ENCODE measurements around the gene SFRP5.
A peak's percentile ranks its signal among the peaks of the same experiment; 100 is the strongest.

The SFRP5 gene

DNA sequence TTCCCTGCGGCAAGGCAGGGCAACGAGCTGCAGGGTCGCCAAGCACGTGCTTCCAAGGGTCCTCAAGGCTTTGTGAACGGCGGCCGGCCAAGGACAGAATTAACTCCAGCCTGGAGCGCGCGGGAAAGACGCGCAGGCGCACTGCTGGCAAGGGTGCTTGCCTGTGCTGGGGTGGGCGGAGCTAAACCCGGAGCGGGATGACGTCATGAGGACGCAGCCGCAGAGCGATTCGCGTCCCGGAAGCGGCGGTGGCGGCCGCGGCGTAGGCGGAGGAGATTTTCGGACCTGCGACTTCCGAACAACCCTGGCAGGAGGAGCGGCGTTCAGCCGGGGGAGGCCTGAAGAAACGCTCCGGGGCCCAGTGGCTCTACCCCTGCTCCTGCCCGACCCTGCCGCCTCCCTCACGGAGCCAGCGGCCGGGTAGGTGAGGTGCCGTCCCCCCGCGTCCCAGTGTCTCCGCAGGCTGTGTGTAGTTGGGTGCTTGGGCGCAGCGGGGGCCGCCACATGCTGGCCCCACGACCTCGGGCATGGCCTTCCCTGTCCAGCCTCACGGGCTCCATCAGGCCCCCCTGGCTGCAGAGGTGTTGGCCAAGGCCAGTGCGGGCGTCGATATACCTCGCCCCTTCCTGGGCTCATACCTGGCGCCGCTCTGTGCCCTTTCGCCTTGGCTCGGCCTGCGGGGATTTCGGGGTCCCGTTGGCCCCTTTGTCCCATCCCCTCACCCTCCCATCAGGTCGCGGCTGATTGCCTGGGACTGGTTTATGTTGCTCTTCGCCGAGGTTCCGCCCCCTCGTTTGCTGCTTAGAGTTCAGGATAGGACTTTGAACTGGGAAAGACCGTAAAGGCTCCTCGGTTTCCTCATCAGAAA lies 34.7 kb downstream of the SFRP5 start, which contains the start of gene ZFYVE27:
Gene ZFYVE27, plus strand, starts transcription at position 227 of the 868 bp plus-strand sequence. CDS start 1,350 bp downstream, outside the sequence.
- no peaks in the 10 kb centered on the region for H3K27me3 ChIP-seq (ENCODE audit: insufficient read depth, poor library complexity, severe bottlenecking)
- H3K4me3 ChIP-seq (replicated peaks; ENCODE audit: insufficient read depth, low read length): peak within 1 kb of the TSS; percentile 85
- peak; percentile 88 to 96 for DNase-seq (ENCODE audit: low read depth in 1 of 2, low spot score in 1 of 2)
- peak within 1 kb of the TSS; percentile 74 for H3K27ac ChIP-seq (replicated peaks)
- TF ChIP-seq POLR2AphosphoS5 (IDR thresholded peaks at IDR 0.05; ENCODE audit: low read depth): peak; percentile 90
- TF ChIP-seq SPI1 (IDR thresholded peaks at IDR 0.05; ENCODE audit: borderline replicate concordance, low read depth): no peak
- TF ChIP-seq, protein P1, sequence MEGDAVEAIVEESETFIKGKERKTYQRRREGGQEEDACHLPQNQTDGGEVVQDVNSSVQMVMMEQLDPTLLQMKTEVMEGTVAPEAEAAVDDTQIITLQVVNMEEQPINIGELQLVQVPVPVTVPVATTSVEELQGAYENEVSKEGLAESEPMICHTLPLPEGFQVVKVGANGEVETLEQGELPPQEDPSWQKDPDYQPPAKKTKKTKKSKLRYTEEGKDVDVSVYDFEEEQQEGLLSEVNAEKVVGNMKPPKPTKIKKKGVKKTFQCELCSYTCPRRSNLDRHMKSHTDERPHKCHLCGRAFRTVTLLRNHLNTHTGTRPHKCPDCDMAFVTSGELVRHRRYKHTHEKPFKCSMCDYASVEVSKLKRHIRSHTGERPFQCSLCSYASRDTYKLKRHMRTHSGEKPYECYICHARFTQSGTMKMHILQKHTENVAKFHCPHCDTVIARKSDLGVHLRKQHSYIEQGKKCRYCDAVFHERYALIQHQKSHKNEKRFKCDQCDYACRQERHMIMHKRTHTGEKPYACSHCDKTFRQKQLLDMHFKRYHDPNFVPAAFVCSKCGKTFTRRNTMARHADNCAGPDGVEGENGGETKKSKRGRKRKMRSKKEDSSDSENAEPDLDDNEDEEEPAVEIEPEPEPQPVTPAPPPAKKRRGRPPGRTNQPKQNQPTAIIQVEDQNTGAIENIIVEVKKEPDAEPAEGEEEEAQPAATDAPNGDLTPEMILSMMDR (IDR thresholded peaks at IDR 0.05; ENCODE audit: insufficient read depth, low read length): no peak
- TF ChIP-seq, protein P2, sequence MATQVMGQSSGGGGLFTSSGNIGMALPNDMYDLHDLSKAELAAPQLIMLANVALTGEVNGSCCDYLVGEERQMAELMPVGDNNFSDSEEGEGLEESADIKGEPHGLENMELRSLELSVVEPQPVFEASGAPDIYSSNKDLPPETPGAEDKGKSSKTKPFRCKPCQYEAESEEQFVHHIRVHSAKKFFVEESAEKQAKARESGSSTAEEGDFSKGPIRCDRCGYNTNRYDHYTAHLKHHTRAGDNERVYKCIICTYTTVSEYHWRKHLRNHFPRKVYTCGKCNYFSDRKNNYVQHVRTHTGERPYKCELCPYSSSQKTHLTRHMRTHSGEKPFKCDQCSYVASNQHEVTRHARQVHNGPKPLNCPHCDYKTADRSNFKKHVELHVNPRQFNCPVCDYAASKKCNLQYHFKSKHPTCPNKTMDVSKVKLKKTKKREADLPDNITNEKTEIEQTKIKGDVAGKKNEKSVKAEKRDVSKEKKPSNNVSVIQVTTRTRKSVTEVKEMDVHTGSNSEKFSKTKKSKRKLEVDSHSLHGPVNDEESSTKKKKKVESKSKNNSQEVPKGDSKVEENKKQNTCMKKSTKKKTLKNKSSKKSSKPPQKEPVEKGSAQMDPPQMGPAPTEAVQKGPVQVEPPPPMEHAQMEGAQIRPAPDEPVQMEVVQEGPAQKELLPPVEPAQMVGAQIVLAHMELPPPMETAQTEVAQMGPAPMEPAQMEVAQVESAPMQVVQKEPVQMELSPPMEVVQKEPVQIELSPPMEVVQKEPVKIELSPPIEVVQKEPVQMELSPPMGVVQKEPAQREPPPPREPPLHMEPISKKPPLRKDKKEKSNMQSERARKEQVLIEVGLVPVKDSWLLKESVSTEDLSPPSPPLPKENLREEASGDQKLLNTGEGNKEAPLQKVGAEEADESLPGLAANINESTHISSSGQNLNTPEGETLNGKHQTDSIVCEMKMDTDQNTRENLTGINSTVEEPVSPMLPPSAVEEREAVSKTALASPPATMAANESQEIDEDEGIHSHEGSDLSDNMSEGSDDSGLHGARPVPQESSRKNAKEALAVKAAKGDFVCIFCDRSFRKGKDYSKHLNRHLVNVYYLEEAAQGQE (IDR thresholded peaks at IDR 0.05; ENCODE audit: insufficient replicate concordance, low read depth): peak; percentile 11

DNA sequence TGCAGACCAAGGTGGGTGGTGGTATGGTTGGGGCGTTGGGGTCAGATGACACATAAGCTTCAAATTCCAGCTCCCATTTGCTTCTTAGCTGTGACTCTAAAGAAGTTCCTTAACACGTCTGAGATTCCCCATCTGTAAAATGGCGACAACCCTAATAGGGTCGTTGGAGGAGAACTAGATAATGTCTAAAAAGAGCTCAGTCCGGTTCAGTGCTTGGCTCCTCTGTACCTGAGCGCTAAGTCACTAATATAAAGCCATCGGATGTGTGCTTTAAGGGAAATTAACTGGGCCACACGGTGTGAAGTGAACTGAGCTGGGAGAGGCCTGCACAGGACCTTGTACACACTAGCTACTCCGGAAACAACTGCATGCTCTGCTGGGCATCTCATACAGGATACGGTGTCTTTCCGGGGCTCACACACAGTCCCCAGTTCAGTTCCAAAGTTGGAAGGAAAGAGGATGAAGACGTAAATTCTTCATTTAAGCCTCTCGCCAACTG lies 35.3 kb downstream of the SFRP5 start:
- peak overlapping the region; percentile 85; the same call in 1 of the 2 replicates for H3K4me3 ChIP-seq (replicated peaks; ENCODE audit: insufficient read depth, low read length)
- H3K27me3 ChIP-seq (ENCODE audit: insufficient read depth, poor library complexity, severe bottlenecking): no peaks in the 10 kb centered on the region
- peak overlapping the region; percentile 74 for H3K27ac ChIP-seq (replicated peaks)
- no peak for DNase-seq (ENCODE audit: low read depth in 1 of 2, low spot score in 1 of 2)
- TF ChIP-seq GABPA (IDR thresholded peaks at IDR 0.05; ENCODE audit: low read depth) (no peak), SPI1 (IDR thresholded peaks at IDR 0.05; ENCODE audit: borderline replicate concordance, low read depth) (no peak), POLR2AphosphoS5 (IDR thresholded peaks at IDR 0.05; ENCODE audit: low read depth) (no peak)
- TF ChIP-seq, protein P1 (IDR thresholded peaks at IDR 0.05; ENCODE audit: insufficient read depth, low read length): no peak
- TF ChIP-seq, protein P2 (IDR thresholded peaks at IDR 0.05; ENCODE audit: insufficient replicate concordance, low read depth): no peak

DNA sequence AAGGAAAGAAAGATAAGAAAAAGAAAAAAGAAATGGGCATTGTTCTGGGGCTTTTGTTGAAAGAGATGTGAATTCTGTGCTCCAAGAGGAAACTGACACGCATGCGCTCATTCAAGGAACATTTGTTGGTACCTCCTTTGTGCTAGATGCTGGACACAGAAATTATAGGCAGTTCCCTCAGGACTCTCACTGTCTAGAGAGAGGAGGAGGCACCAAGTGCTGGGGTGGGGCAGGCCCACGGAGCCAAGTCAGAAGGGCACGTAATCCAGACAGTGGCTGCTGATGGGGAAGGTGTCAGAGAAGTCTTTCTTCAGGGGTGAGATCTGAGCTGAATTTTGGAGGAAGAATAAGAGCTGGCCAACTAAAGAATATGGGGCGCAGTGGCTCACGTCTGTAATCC lies 37.8 kb downstream of the SFRP5 start:
- TF ChIP-seq, protein P1 (IDR thresholded peaks at IDR 0.05; ENCODE audit: insufficient read depth, low read length): no peak
- TF ChIP-seq, protein P2 (IDR thresholded peaks at IDR 0.05; ENCODE audit: insufficient replicate concordance, low read depth): no peak
- H3K27ac ChIP-seq (replicated peaks): no peak overlapping the region

More for the DNA sequence above, 37.8 kb downstream of the SFRP5 start:
- H3K4me3 ChIP-seq (replicated peaks; ENCODE audit: insufficient read depth, low read length): no peak overlapping the region
- DNase-seq (ENCODE audit: low read depth in 1 of 2, low spot score in 1 of 2): no peak
- no peaks in the 10 kb centered on the region for H3K27me3 ChIP-seq (ENCODE audit: insufficient read depth, poor library complexity, severe bottlenecking)

All from HL-60 (cell line).